ENCODE results near the gene SUSD4. TPM values are rescaled to one million over a fixed set of nuclear protein-coding genes. Genes with fewer than 3 reads are reported as not detected.

The SUSD4 gene
- total RNA-seq, 1 donor from 2014 or later: 3.4 TPM

- DNase-seq (ENCODE audit: low spot score): no peak
Observed at GRCh38 chr1:223230161-223230881, 133.7 kb downstream of the SUSD4 start.

- no peak for DNase-seq (ENCODE audit: low spot score)
Observed at GRCh38 chr1:223229756-223230155, 134.2 kb downstream of the SUSD4 start.

GRCh38 chr1:223228931-223229528, 134.9 kb downstream of the SUSD4 start:
- DNase-seq (ENCODE audit: low spot score): no peak

- no peak for DNase-seq (ENCODE audit: low spot score)
Observed at GRCh38 chr1:223228201-223228600, 135.8 kb downstream of the SUSD4 start.

GRCh38 chr1:223227486-223228196, 136.3 kb downstream of the SUSD4 start:
- no peak for DNase-seq (ENCODE audit: low spot score)

- DNase-seq (ENCODE audit: low spot score): no peak
Observed at GRCh38 chr1:223227031-223227430, 136.9 kb downstream of the SUSD4 start.

GRCh38 chr1:223226271-223226670, 137.7 kb downstream of the SUSD4 start:
- DNase-seq (ENCODE audit: low spot score): no peak

GRCh38 chr1:223225481-223225880, 138.5 kb downstream of the SUSD4 start:
- DNase-seq (ENCODE audit: low spot score): no peak

- DNase-seq (ENCODE audit: low spot score): no peak
Observed at GRCh38 chr1:223225061-223225460, 138.9 kb downstream of the SUSD4 start.

GRCh38 chr1:223224465-223224864, 139.5 kb downstream of the SUSD4 start:
- no peak for DNase-seq (ENCODE audit: low spot score)

- DNase-seq (ENCODE audit: low spot score): no peak
Observed at GRCh38 chr1:223223091-223223995, 140.6 kb downstream of the SUSD4 start.

GRCh38 chr1:223222377-223222776, 141.6 kb downstream of the SUSD4 start:
- no peak for DNase-seq (ENCODE audit: low spot score)

- DNase-seq (ENCODE audit: low spot score): no peak
Observed at GRCh38 chr1:223221686-223222085, 142.3 kb downstream of the SUSD4 start.

- DNase-seq (ENCODE audit: low spot score): no peak
Observed at GRCh38 chr1:223219846-223220610, 143.9 kb downstream of the SUSD4 start.

- no peak for DNase-seq (ENCODE audit: low spot score)
Observed at GRCh38 chr1:223219318-223219635, 144.7 kb downstream of the SUSD4 start.

GRCh38 chr1:223217781-223218180, 146.2 kb downstream of the SUSD4 start:
- DNase-seq (ENCODE audit: low spot score): no peak

GRCh38 chr1:223216531-223217205, 147.3 kb downstream of the SUSD4 start:
- no peak for DNase-seq (ENCODE audit: low spot score)

- no peak for DNase-seq (ENCODE audit: low spot score)
Observed at GRCh38 chr1:223216074-223216473, 147.9 kb downstream of the SUSD4 start.

GRCh38 chr1:223215026-223215425, 148.9 kb downstream of the SUSD4 start:
- no peak for DNase-seq (ENCODE audit: low spot score)

- no peak for DNase-seq (ENCODE audit: low spot score)
Observed at GRCh38 chr1:223214261-223214807, 149.6 kb downstream of the SUSD4 start.

Data from mucosa of gallbladder (tissue), 1 donor.